Amygdala (tissue), 56 donors: ENCODE measurements around the gene KRTAP9-2.
"Not testable (repeated sequence)": the region's sequence is repeated elsewhere in the genome, so short reads cannot be mapped to it uniquely, and the experiment has no call there.

ENCODE experiments used
- DNase-seq, 56 donors: peaks; one replicate each; lab custom pipeline; 2025; lab: John Stamatoyannopoulos, UW

The KRTAP9-2 gene

GRCh38 chr17:41226598-41227095, at the start of gene KRTAP9-2:
TSS of gene KRTAP9-2 (plus strand) at chr17:41226648. CDS start at chr17:41226655, 7 bp downstream.
- DNase-seq, result not testable (repeated sequence)

GRCh38 chr17:41176744-41177387, 49.6 kb upstream of the KRTAP9-2 start:
- peak in 1 of 56 donors; percentile 0 for DNase-seq

GRCh38 chr17:41177727-41178271, 48.6 kb upstream of the KRTAP9-2 start, which contains the start of gene KRTAP4-2:
TSS of gene KRTAP4-2 (minus strand) at chr17:41178221. CDS start at chr17:41178164, 57 bp downstream.
- DNase-seq, result no peak

- no peak for DNase-seq
These were observed 48.1 kb upstream of the KRTAP9-2 start for GRCh38 chr17:41178341-41178740.

- no peak for DNase-seq
These were observed 47.4 kb upstream of the KRTAP9-2 start for GRCh38 chr17:41178843-41179616.

GRCh38 chr17:41184480-41184961, 41.9 kb upstream of the KRTAP9-2 start, which contains the start of gene KRTAP4-1:
TSS of gene KRTAP4-1 (minus strand) at chr17:41184911. CDS start at chr17:41184854, 57 bp downstream.
- DNase-seq, result no peak

- DNase-seq, result no peak
These were observed 41.4 kb upstream of the KRTAP9-2 start for GRCh38 chr17:41185001-41185400.

GRCh38 chr17:41186872-41187271, 39.6 kb upstream of the KRTAP9-2 start:
- no peak for DNase-seq

- DNase-seq, result not testable (repeated sequence)
These were observed 36.6 kb upstream of the KRTAP9-2 start, which contains the start of gene KRTAP9-1 for GRCh38 chr17:41189837-41190318. TSS of gene KRTAP9-1 (plus strand) at chr17:41189887. CDS start at chr17:41189887, 0 bp downstream.

GRCh38 chr17:41190328-41190727, 36.1 kb upstream of the KRTAP9-2 start:
- no peak for DNase-seq

GRCh38 chr17:41196068-41196467, 30.4 kb upstream of the KRTAP9-2 start:
- no peak for DNase-seq

GRCh38 chr17:41199421-41200078, 26.9 kb upstream of the KRTAP9-2 start:
- no peak for DNase-seq

- no peak for DNase-seq
These were observed 14.5 kb upstream of the KRTAP9-2 start for GRCh38 chr17:41211845-41212466.

GRCh38 chr17:41212524-41213169, 13.8 kb upstream of the KRTAP9-2 start:
- DNase-seq, result no peak

- no peak for DNase-seq
These were observed 10.8 kb upstream of the KRTAP9-2 start for GRCh38 chr17:41215681-41216080.

GRCh38 chr17:41223821-41224220, 2.6 kb upstream of the KRTAP9-2 start:
- no peak for DNase-seq

GRCh38 chr17:41226051-41226450, 397 bp upstream of the KRTAP9-2 start:
- no peak for DNase-seq

- DNase-seq, result no peak
These were observed 3.6 kb downstream of the KRTAP9-2 start for GRCh38 chr17:41230094-41230493.

- DNase-seq, result no peak
These were observed 5.3 kb downstream of the KRTAP9-2 start for GRCh38 chr17:41231731-41232130.
